Measurements from ENCODE around the gene ISM1.
"Not testable (repeated sequence)": the region's sequence is repeated elsewhere in the genome, so short reads cannot be mapped to it uniquely, and the experiment has no call there.

ISM1 gene

GRCh38 chr20:13222319-13222716 lies 1.2 kb downstream of the ISM1 start:
- H3K9ac ChIP-seq (ENCODE audit: low read length) = peak overlapping the region; percentile 66
- H3K4me1 ChIP-seq (ENCODE audit: control insufficient read depth, insufficient read depth, low read length) = peaks cover 17% of the 10 kb centered on the region
- H3K36me3 ChIP-seq (ENCODE audit: control insufficient read depth, insufficient read depth, low read length, severe bottlenecking) = no peaks in the 10 kb centered on the region
- peak overlapping the region; percentile 85 for H3K4me3 ChIP-seq (ENCODE audit: low read length)
- no peaks in the 10 kb centered on the region for H3K27me3 ChIP-seq (replicated peaks; ENCODE audit: control insufficient read depth, insufficient read depth, low read length)
- no peaks in the 10 kb centered on the region for H3K9me3 ChIP-seq (ENCODE audit: control insufficient read depth, low read length)
- DNase-seq (ENCODE audit: low read depth) = no peak

GRCh38 chr20:13223736-13224520 lies 2.9 kb downstream of the ISM1 start:
- Histone ChIP-seq H3K27me3 (replicated peaks; ENCODE audit: control insufficient read depth, insufficient read depth, low read length) (no peaks in the 10 kb centered on the region), H3K36me3 (ENCODE audit: control insufficient read depth, insufficient read depth, low read length, severe bottlenecking) (no peaks in the 10 kb centered on the region), H3K4me3 (ENCODE audit: low read length) (no peak overlapping the region), H3K9me3 (ENCODE audit: control insufficient read depth, low read length) (peaks cover 4% of the 10 kb centered on the region), H3K4me1 (ENCODE audit: control insufficient read depth, insufficient read depth, low read length) (peaks cover 17% of the 10 kb centered on the region), H3K9ac (ENCODE audit: low read length) (no peak overlapping the region)
- DNase-seq (ENCODE audit: low read depth) = no peak

- Histone ChIP-seq H3K4me3 (ENCODE audit: low read length) (no peak overlapping the region), H3K36me3 (ENCODE audit: control insufficient read depth, insufficient read depth, low read length, severe bottlenecking) (no peaks in the 10 kb centered on the region), H3K27me3 (replicated peaks; ENCODE audit: control insufficient read depth, insufficient read depth, low read length) (no peaks in the 10 kb centered on the region)
These were observed 5.3 kb downstream of the ISM1 start for GRCh38 chr20:13226367-13226766.

GRCh38 chr20:13228771-13229170 lies 7.7 kb downstream of the ISM1 start:
- no peak for DNase-seq (ENCODE audit: low read depth)
- Histone ChIP-seq H3K36me3 (ENCODE audit: control insufficient read depth, insufficient read depth, low read length, severe bottlenecking) (no peaks in the 10 kb centered on the region), H3K27me3 (replicated peaks; ENCODE audit: control insufficient read depth, insufficient read depth, low read length) (no peaks in the 10 kb centered on the region), H3K9me3 (ENCODE audit: control insufficient read depth, low read length) (peaks cover 4% of the 10 kb centered on the region), H3K4me1 (ENCODE audit: control insufficient read depth, insufficient read depth, low read length) (peaks cover 9% of the 10 kb centered on the region), H3K4me3 (ENCODE audit: low read length) (no peak overlapping the region), H3K9ac (ENCODE audit: low read length) (no peak overlapping the region)

More at GRCh38 chr20:13226367-13226766, 5.3 kb downstream of the ISM1 start:
- peaks cover 13% of the 10 kb centered on the region for H3K4me1 ChIP-seq (ENCODE audit: control insufficient read depth, insufficient read depth, low read length)
- H3K9ac ChIP-seq (ENCODE audit: low read length) = no peak overlapping the region
- no peak for DNase-seq (ENCODE audit: low read depth)
- peaks cover 4% of the 10 kb centered on the region for H3K9me3 ChIP-seq (ENCODE audit: control insufficient read depth, low read length)

GRCh38 chr20:13229538-13229937 lies 8.5 kb downstream of the ISM1 start:
- H3K9me3 ChIP-seq (ENCODE audit: control insufficient read depth, low read length) = peaks cover 4% of the 10 kb centered on the region
- no peak overlapping the region for H3K4me3 ChIP-seq (ENCODE audit: low read length)
- H3K27me3 ChIP-seq (replicated peaks; ENCODE audit: control insufficient read depth, insufficient read depth, low read length) = no peaks in the 10 kb centered on the region
- no peak overlapping the region for H3K9ac ChIP-seq (ENCODE audit: low read length)
- H3K4me1 ChIP-seq (ENCODE audit: control insufficient read depth, insufficient read depth, low read length) = peaks cover 9% of the 10 kb centered on the region
- DNase-seq (ENCODE audit: low read depth) = no peak
- H3K36me3 ChIP-seq (ENCODE audit: control insufficient read depth, insufficient read depth, low read length, severe bottlenecking) = no peaks in the 10 kb centered on the region

- no peaks in the 10 kb centered on the region for H3K27me3 ChIP-seq (replicated peaks; ENCODE audit: control insufficient read depth, insufficient read depth, low read length)
- peak; percentile 36 for DNase-seq (ENCODE audit: low read depth)
- H3K4me3 ChIP-seq (ENCODE audit: low read length) = no peak overlapping the region
- peaks cover 4% of the 10 kb centered on the region for H3K9me3 ChIP-seq (ENCODE audit: control insufficient read depth, low read length)
- H3K4me1 ChIP-seq (ENCODE audit: control insufficient read depth, insufficient read depth, low read length) = peaks cover 15% of the 10 kb centered on the region
- no peaks in the 10 kb centered on the region for H3K36me3 ChIP-seq (ENCODE audit: control insufficient read depth, insufficient read depth, low read length, severe bottlenecking)
- no peak overlapping the region for H3K9ac ChIP-seq (ENCODE audit: low read length)
These were observed 10.1 kb downstream of the ISM1 start for GRCh38 chr20:13231031-13231752.

GRCh38 chr20:13232999-13233398 lies 11.9 kb downstream of the ISM1 start:
- Histone ChIP-seq H3K9me3 (ENCODE audit: control insufficient read depth, low read length) (peaks cover 4% of the 10 kb centered on the region), H3K36me3 (ENCODE audit: control insufficient read depth, insufficient read depth, low read length, severe bottlenecking) (no peaks in the 10 kb centered on the region), H3K27me3 (replicated peaks; ENCODE audit: control insufficient read depth, insufficient read depth, low read length) (no peaks in the 10 kb centered on the region), H3K4me3 (ENCODE audit: low read length) (no peak overlapping the region), H3K9ac (ENCODE audit: low read length) (no peak overlapping the region), H3K4me1 (ENCODE audit: control insufficient read depth, insufficient read depth, low read length) (peaks cover 20% of the 10 kb centered on the region)
- no peak for DNase-seq (ENCODE audit: low read depth)

GRCh38 chr20:13234961-13235360 lies 13.9 kb downstream of the ISM1 start:
- Histone ChIP-seq H3K9me3 (ENCODE audit: control insufficient read depth, low read length) (no peaks in the 10 kb centered on the region), H3K4me1 (ENCODE audit: control insufficient read depth, insufficient read depth, low read length) (peaks cover 25% of the 10 kb centered on the region), H3K27me3 (replicated peaks; ENCODE audit: control insufficient read depth, insufficient read depth, low read length) (no peaks in the 10 kb centered on the region), H3K9ac (ENCODE audit: low read length) (no peak overlapping the region), H3K4me3 (ENCODE audit: low read length) (no peak overlapping the region), H3K36me3 (ENCODE audit: control insufficient read depth, insufficient read depth, low read length, severe bottlenecking) (no peaks in the 10 kb centered on the region)
- DNase-seq (ENCODE audit: low read depth) = no peak

- peaks cover 18% of the 10 kb centered on the region for H3K4me1 ChIP-seq (ENCODE audit: control insufficient read depth, insufficient read depth, low read length)
- H3K36me3 ChIP-seq (ENCODE audit: control insufficient read depth, insufficient read depth, low read length, severe bottlenecking); DNase-seq (ENCODE audit: low read depth); H3K9ac ChIP-seq (ENCODE audit: low read length); H3K9me3 ChIP-seq (ENCODE audit: control insufficient read depth, low read length); H3K4me3 ChIP-seq (ENCODE audit: low read length); H3K27me3 ChIP-seq (replicated peaks; ENCODE audit: control insufficient read depth, insufficient read depth, low read length): not testable (repeated sequence)
These were observed 15.3 kb downstream of the ISM1 start for GRCh38 chr20:13236360-13236759.

GRCh38 chr20:13236990-13237720 lies 16.1 kb downstream of the ISM1 start:
- no peaks in the 10 kb centered on the region for H3K27me3 ChIP-seq (replicated peaks; ENCODE audit: control insufficient read depth, insufficient read depth, low read length)
- DNase-seq (ENCODE audit: low read depth) = no peak
- H3K4me3 ChIP-seq (ENCODE audit: low read length) = no peak overlapping the region
- no peaks in the 10 kb centered on the region for H3K9me3 ChIP-seq (ENCODE audit: control insufficient read depth, low read length)
- H3K36me3 ChIP-seq (ENCODE audit: control insufficient read depth, insufficient read depth, low read length, severe bottlenecking) = no peaks in the 10 kb centered on the region
- H3K4me1 ChIP-seq (ENCODE audit: control insufficient read depth, insufficient read depth, low read length) = peaks cover 15% of the 10 kb centered on the region
- H3K9ac ChIP-seq (ENCODE audit: low read length) = no peak overlapping the region

GRCh38 chr20:13238001-13238653 lies 17.1 kb downstream of the ISM1 start:
- Histone ChIP-seq H3K36me3 (ENCODE audit: control insufficient read depth, insufficient read depth, low read length, severe bottlenecking) (no peaks in the 10 kb centered on the region), H3K4me1 (ENCODE audit: control insufficient read depth, insufficient read depth, low read length) (peaks cover 16% of the 10 kb centered on the region), H3K27me3 (replicated peaks; ENCODE audit: control insufficient read depth, insufficient read depth, low read length) (no peaks in the 10 kb centered on the region), H3K9ac (ENCODE audit: low read length) (no peak overlapping the region), H3K4me3 (ENCODE audit: low read length) (no peak overlapping the region), H3K9me3 (ENCODE audit: control insufficient read depth, low read length) (no peaks in the 10 kb centered on the region)
- DNase-seq (ENCODE audit: low read depth) = peak; percentile 31
